GM21515 (cell line): Measurements from ENCODE around the gene REPS2.

Experiments used
- ATAC-seq: cut with Tn5 transposase; IDR thresholded peaks from one replicate; pipeline ENCODE4 v1.9.1; 2021; ENCODE audit not compliant: unreplicated experiment

The REPS2 gene

DNA sequence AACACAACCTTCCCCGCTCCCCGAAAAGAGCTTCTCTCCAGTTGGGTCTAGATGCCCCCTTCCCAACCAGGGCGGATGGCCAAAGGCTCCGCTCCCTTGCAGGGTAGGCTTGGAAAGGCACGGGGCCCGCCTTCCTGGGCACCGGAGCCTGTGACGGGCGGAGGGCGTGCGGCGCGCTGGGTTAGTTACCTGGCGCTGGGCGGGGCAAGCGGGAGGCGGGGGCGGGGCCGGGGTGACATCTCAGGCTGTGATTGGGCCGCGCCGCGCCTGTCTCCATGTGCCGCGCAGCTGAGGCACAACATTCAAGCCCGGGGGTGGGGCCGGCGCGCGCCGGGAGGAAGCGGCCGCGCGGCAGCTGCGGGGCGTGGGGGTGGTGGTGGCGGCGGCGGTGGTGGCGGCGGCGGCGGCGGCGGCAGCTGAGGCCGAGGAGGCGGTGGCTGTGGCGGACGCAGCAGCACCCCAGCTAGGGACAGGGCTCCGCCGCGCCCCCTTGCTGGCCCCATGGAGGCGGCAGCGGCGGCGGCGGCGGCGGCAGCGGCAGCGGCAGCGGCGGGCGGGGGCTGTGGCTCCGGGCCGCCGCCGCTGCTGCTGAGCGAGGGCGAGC is at the start of gene REPS2:
Gene REPS2 (plus strand): TSS at position 298 of the 604 bp plus-strand sequence. CDS start 204 bp downstream, at position 502.
- peak; percentile 98 for ATAC-seq

DNA sequence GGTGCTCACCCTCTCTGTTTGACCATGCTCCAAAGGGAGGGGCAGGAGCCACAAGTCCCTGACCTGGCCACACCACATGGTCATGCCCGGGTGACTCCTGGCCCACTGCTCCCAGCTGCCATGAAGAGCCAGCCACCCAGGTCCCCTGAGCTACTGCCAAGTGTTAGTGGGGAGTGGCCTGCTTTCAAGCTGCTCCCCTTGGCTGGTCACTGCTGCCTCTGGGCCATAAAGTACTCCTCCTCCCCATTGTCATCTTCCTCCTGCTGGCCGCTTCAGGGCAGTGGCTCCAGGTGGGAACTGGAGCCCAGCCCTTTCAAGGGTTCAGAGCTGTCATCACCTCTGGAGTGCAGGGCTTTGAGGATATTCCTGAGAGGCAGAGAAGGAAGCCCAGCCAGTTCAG is 49.0 kb upstream of the REPS2 start:
- ATAC-seq, result no peak

DNA sequence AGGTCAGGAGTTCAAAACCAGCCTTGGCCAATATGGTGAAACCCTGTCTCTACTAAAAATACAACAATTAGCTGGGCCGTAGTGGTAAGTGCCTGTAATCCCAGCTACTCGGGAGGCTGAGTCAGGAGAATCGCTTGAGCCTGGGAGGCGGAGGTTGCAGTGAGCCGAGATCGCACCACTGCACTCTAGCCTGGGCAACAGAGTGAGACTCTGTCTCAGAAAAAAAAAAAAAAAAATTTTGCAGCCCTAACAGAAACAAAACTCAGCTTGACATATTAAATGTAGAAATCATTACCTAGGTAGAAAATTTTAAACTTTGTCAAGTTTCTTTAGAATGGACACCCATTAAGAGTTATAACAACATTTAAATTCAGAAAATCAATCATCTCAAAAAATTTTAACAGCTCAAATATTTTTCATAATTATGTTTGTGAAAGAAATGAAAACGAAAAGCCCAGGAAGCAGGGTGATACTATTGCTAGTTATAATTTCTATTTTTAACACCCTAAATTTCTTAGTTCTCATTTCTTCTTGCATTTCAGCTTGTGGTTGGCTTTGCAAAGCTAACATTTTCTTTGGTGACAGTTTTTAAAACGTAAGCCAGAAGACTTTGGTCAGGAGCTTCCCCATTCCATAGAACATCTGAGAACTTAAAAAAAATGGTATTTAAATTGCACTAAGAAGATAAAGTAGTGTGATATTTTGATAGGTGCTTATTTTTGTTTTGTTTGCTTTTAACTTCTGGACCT is 43.0 kb upstream of the REPS2 start:
- ATAC-seq, result peak; percentile 85

GRCh38 chrX:16910376-16910775 is 36.1 kb upstream of the REPS2 start:
- ATAC-seq, result no peak

GRCh38 chrX:16914058-16914457 is 32.4 kb upstream of the REPS2 start:
- ATAC-seq, result no peak

- ATAC-seq, result no peak
Observed at GRCh38 chrX:16916561-16916960, 29.9 kb upstream of the REPS2 start.

- no peak for ATAC-seq
Observed at GRCh38 chrX:16917120-16917519, 29.3 kb upstream of the REPS2 start.

DNA sequence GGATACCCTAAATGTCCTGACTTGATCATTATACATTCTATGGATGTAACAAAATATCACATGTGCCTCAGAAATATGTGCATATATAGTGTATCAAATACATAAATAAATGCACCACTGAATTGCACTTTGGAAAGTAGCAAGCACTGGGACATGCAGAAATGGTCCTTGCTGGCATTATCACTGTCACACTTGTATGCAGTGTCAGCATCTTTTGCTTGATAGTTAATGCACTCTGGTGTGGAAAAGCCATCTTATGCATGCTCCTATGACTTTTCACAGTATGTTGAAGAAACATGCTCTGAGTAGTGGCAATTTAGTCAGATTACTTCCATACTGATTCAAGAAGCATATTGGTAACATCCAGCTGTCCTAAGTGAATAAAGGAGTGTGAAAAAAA is 27.5 kb upstream of the REPS2 start:
- ATAC-seq, result no peak

DNA sequence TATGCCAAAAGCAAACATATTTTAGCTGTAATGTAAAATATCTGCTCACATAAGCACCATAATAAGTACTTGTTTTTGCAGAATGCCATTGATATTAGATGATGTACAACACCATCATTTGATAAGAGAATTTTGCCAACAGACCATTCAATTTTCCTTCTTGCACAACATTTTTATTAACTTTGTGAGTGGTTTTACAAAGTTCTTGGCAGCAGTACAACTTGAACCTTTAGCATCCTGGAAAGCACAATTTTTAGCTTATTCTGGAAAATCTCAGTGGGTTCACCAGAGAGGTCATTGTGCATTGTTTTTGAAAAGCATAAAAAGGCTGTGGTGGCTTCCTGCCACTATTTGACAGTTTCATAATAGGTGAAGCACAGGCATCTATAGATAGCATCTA is 26.4 kb upstream of the REPS2 start:
- ATAC-seq, result no peak

GRCh38 chrX:16923157-16923556 is 23.3 kb upstream of the REPS2 start:
- ATAC-seq, result no peak

DNA sequence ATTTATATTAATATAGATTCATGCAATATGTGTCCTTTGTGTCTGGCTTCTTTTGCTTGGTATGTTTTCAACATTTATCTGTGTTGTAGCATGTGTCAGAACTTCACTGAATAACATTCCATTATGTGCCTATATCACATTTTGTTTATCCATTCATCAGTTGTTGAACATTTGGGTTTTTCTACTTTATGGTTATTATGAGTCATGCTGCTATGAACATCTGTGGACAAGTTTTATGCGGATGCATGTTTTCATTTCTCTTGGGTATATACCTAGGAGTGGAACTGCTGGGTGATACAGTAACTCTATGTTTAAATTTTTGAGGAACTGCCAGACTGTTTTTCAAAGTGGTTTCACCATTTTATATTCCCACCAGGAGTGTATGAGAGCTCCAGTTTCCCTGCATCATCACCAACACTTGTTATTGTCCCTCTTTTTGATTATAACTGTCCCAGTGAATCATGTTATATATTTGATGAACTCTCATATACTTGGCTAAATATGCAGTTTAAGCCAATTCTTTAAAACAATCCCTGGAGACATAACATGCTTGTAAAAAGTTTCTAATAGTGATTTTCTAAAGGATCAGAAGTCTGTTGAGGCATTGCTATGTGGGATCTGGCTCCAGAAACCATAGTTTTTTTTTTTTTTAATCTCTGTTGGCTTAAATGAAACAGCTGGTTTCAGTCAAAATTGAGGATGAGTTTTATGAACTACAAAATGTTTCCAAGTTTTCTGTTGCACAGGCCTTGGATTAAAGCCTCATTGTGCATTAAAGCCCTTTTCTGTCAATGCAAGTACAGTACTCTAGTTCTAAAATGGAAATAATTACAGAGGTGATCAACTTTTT is 21.6 kb upstream of the REPS2 start:
- no peak for ATAC-seq

- no peak for ATAC-seq
Observed at GRCh38 chrX:16930392-16930791, 16.1 kb upstream of the REPS2 start.

- ATAC-seq, result no peak
Observed at GRCh38 chrX:16931371-16931770, 15.1 kb upstream of the REPS2 start.

GRCh38 chrX:16931855-16932575 is 14.4 kb upstream of the REPS2 start:
- no peak for ATAC-seq

- ATAC-seq, result no peak
Observed at GRCh38 chrX:16934185-16934584, 12.3 kb upstream of the REPS2 start.

GRCh38 chrX:16946971-16947562 is 609 bp downstream of the REPS2 start:
- ATAC-seq, result peak; percentile 36

DNA sequence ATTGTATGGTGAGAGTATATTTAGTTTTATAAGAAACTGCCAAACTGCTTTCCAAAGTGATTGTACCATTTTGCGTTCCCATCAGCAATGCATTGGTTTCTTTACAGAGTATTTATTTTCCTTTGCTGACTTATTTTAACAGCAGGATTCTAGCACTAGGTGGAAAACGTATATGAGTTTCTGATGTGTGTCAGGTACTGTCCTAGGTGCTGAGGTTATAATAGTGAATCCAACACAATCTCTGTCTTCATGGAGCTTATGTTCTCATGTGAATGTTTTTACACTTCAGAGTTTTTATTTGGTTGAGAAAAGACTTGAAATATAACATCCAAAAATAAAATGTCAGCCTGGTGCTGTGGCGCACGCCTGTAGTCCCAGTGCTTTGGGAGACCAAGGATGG is 4.0 kb downstream of the REPS2 start:
- no peak for ATAC-seq

GRCh38 chrX:16953606-16954211 is 7.3 kb downstream of the REPS2 start:
- ATAC-seq, result no peak

- no peak for ATAC-seq
Observed at GRCh38 chrX:16957751-16958150, 11.3 kb downstream of the REPS2 start.

DNA sequence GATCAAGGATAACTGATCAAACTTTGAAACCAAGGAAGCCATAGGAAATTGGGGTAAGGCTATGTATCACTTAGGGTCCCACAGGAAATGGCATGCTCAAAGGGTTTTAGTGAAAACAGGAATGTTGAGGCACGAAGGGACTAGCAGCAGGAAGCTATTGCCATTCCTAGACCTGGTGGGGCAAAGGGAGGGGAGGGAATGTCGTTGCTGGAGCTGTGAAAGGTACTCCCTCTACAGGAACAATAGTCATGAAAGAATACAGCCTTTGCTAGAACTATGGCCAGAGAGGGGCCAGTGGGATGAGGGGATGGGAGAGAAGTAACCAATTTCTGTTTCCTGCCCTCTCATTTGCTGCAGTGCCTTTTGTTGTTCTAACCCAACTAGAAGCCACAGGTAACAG is 11.9 kb downstream of the REPS2 start:
- ATAC-seq, result no peak
